GM12891 (cell line): Measurements from ENCODE around the gene RNLS.

ENCODE experiments used
- DNase-seq: peaks from one replicate; pipeline ENCODE4 v3.0.0; 2011; ENCODE audit warnings: low spot score; ENCODE audit not compliant: insufficient read length
- FAIRE-seq: peaks from 2 replicates; lab custom pipeline; 2011; peaks lifted over from hg19 to GRCh38; lab: Jason Lieb, UNC
- PAX5 ChIP-seq: IDR thresholded peaks from 2 replicates; pipeline ENCODE4 v1.6.1; 2011; ENCODE audit warnings: low read length, moderate library complexity, mild to moderate bottlenecking; ENCODE audit not compliant: insufficient read depth, severe bottlenecking
- POLR2A ChIP-seq: IDR thresholded peaks from 2 replicates; pipeline ENCODE4 v1.6.1; 2011; ENCODE audit warnings: low read depth, low read length, control low read depth
- POLR2AphosphoS5 ChIP-seq: IDR thresholded peaks from 2 replicates; pipeline ENCODE4 v1.6.1; 2011; ENCODE audit warnings: low read depth, low read length, control low read depth
- POU2F2 ChIP-seq: IDR thresholded peaks from 2 replicates; pipeline ENCODE4 v1.6.1; 2011; ENCODE audit warnings: low read depth, mild to moderate bottlenecking, control low read depth, low read length, moderate library complexity
- SPI1 ChIP-seq: IDR thresholded peaks from 2 replicates; pipeline ENCODE4 v1.6.1; 2011; ENCODE audit warnings: low read depth, low read length, control low read depth
- TAF1 ChIP-seq: IDR thresholded peaks from 2 replicates; pipeline ENCODE4 v1.6.1; 2011; ENCODE audit warnings: low read depth, low read length, control low read depth

RNLS gene

GRCh38 chr10:88439932-88440331 lies 143.2 kb downstream of the RNLS start:
- TF ChIP-seq POLR2AphosphoS5 (no peak), POU2F2 (no peak), TAF1 (no peak), PAX5 (no peak), POLR2A (no peak), SPI1 (no peak)
- no peak for DNase-seq
- FAIRE-seq: no peak

- TF ChIP-seq POU2F2: no peak
- DNase-seq: no peak
- FAIRE-seq: no peak
These were observed 145.7 kb downstream of the RNLS start for GRCh38 chr10:88437411-88437810.

- FAIRE-seq: no peak
These were observed 149.4 kb downstream of the RNLS start for GRCh38 chr10:88433565-88434186.

GRCh38 chr10:88431103-88431502 lies 152.0 kb downstream of the RNLS start:
- FAIRE-seq (no peak), DNase-seq (no peak)
- TF ChIP-seq POU2F2 (no peak), SPI1 (no peak), PAX5 (no peak), POLR2AphosphoS5 (no peak), POLR2A (no peak), TAF1 (no peak)

More at GRCh38 chr10:88433565-88434186, 149.4 kb downstream of the RNLS start:
- DNase-seq: no peak
- TF ChIP-seq POU2F2 (no peak), PAX5 (no peak), TAF1 (no peak), POLR2AphosphoS5 (no peak), POLR2A (no peak), SPI1 (no peak)

- no peak for FAIRE-seq
- no peak for DNase-seq
These were observed 154.1 kb downstream of the RNLS start for GRCh38 chr10:88428976-88429375.

GRCh38 chr10:88428442-88428841 lies 154.7 kb downstream of the RNLS start:
- FAIRE-seq (no peak), DNase-seq (no peak)
- no peak for TF ChIP-seq POLR2AphosphoS5
- no peak for TF ChIP-seq TAF1
- no peak for TF ChIP-seq PAX5
- TF ChIP-seq POU2F2: no peak
- TF ChIP-seq POLR2A: no peak
- TF ChIP-seq SPI1: no peak

More at GRCh38 chr10:88428976-88429375, 154.1 kb downstream of the RNLS start:
- TF ChIP-seq TAF1 (no peak), PAX5 (no peak), POLR2AphosphoS5 (no peak), POU2F2 (no peak), SPI1 (no peak), POLR2A (no peak)

GRCh38 chr10:88427024-88427423 lies 156.1 kb downstream of the RNLS start:
- no peak for DNase-seq
- no peak for FAIRE-seq
- TF ChIP-seq POU2F2 (no peak), TAF1 (no peak), POLR2AphosphoS5 (no peak), PAX5 (no peak), POLR2A (no peak), SPI1 (no peak)

GRCh38 chr10:88424881-88425280 lies 158.2 kb downstream of the RNLS start:
- no peak for FAIRE-seq
- no peak for DNase-seq
- TF ChIP-seq PAX5 (no peak), TAF1 (no peak), SPI1 (no peak), POLR2A (no peak), POLR2AphosphoS5 (no peak), POU2F2 (no peak)

GRCh38 chr10:88423732-88424131 lies 159.4 kb downstream of the RNLS start:
- TF ChIP-seq PAX5 (no peak), POLR2AphosphoS5 (no peak), TAF1 (no peak), POLR2A (no peak), SPI1 (no peak), POU2F2 (no peak)
- DNase-seq: no peak
- FAIRE-seq: no peak

- DNase-seq: no peak
- FAIRE-seq: no peak
- TF ChIP-seq PAX5 (no peak), POLR2AphosphoS5 (no peak), SPI1 (no peak), POU2F2 (no peak), TAF1 (no peak), POLR2A (no peak)
These were observed 161.5 kb downstream of the RNLS start for GRCh38 chr10:88421590-88421989.
